Measurements from ENCODE around the gene PKHD1.

DNA sequence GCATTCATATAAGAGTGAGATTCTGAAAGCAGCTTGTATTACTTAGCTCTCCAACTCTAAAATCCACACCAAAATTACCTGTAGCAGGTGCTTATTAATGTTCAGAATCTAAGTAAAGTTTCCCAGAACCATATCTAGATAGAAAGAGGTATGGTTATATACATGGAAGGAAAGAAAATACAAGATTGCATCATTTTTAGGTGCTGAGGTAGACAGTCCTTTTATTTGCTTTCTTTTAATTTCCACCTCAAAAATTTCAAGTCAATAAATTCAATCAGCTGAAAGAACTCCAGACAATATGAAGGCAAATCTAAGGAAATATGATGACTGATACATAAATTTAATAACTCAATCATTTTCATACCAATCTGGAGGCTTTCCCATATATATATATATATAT lies 521.9 kb downstream of the PKHD1 start:
- TF ChIP-seq CTCF (IDR thresholded peaks at IDR 0.05) (no peak), EZH2 (IDR thresholded peaks at IDR 0.05; ENCODE audit: borderline replicate concordance, insufficient read depth, low read depth, low read length, poor library complexity, severe bottlenecking) (no peak)

All from B cell (primary cell).